ENCODE measurements around the gene AQP12A. TPM values are rescaled to one million over a fixed set of nuclear protein-coding genes. Genes with fewer than 3 reads are reported as not detected.
"Not testable (repeated sequence)": the region's sequence is repeated elsewhere in the genome, so short reads cannot be mapped to it uniquely, and the experiment has no call there.

The AQP12A gene
- polyA plus RNA-seq, 1 donor (not counting 4 experiments of a cell fraction or from before 2014, with no cell fraction given) = not detected

DNA sequence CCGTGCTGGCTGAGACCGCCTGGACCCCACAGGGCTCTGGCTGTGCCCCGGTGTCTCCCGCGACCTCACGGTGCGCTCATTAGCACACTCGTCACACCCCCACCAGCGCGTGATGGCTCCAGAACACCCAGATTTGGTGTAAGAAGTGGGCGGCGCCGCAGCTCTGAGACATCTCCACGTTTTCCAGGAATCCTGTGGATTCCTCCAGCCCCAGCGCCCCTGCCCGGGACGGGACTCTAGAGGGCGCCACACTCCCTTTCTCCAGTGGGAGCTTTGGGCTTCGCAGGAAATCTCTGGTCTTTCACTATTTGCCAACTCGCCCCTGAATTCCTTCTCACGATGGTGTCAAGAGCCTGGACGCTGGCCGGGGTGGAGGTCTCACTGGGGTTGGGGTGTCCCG is 16.3 kb upstream of the AQP12A start:
- not testable (repeated sequence) for FAIRE-seq; H3K4me1 ChIP-seq (ENCODE audit: control insufficient read depth, extremely low read depth, insufficient read depth, low read length)

DNA sequence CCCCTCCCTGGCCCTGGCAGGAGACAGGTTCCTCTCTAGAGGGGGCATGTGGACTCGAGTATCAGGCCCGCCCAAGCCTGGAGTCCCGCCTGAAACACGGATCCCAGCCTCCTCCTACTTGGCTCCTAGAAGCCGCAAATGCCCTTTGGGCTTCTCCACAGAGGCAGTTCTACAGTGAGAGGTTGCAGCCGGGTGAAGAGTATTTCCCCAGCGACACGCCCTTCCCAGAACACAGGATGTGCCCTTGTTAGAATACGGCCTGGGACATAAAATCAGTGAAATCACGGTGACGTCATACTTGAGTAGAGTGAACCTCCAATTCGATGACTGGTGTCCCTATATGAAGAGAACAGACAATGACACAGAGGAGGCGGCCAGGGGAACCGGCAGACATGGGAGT is 13.6 kb upstream of the AQP12A start:
- FAIRE-seq; H2AFZ ChIP-seq (ENCODE audit: control insufficient read depth, low read length); H3K4me1 ChIP-seq (ENCODE audit: control insufficient read depth, extremely low read depth, insufficient read depth, low read length); H3K4me2 ChIP-seq (ENCODE audit: control insufficient read depth, extremely low read depth, insufficient read depth, low read depth, low read length); H3K9me1 ChIP-seq (ENCODE audit: control insufficient read depth, extremely low read depth, insufficient read depth, low read length); H3K27ac ChIP-seq (ENCODE audit: control insufficient read depth, insufficient read depth, low read length); H4K20me1 ChIP-seq (ENCODE audit: control insufficient read depth, extremely low read depth, insufficient read depth, low read length); dilution Hi-C loops (cut with MboI; ENCODE audit: extremely low pct_ligation_motif_present, low sequenced_read_pairs); H3K79me2 ChIP-seq (ENCODE audit: control insufficient read depth, insufficient read depth, low read length); H3K27me3 ChIP-seq (ENCODE audit: control insufficient read depth, extremely low read depth, insufficient read depth, low read length); H3K9me3 ChIP-seq (ENCODE audit: control insufficient read depth, low read depth, low read length); DNase-seq (ENCODE audit: low read depth, low spot score); H3K9ac ChIP-seq (ENCODE audit: control insufficient read depth, extremely low read depth, insufficient read depth, low read length); H3K36me3 ChIP-seq (ENCODE audit: control insufficient read depth in 2 of 2, extremely low read depth in 1 of 2, insufficient read depth in 2 of 2, low read length in 2 of 2); H3K4me3 ChIP-seq (ENCODE audit: control insufficient read depth in 2 of 3, extremely low read depth in 1 of 3, insufficient read depth in 2 of 3, low read depth in 1 of 3, low read length in 3 of 3): not testable (repeated sequence)

More for the DNA sequence above, 16.3 kb upstream of the AQP12A start:
- dilution Hi-C loops (cut with MboI; ENCODE audit: extremely low pct_ligation_motif_present, low sequenced_read_pairs); H3K4me3 ChIP-seq (ENCODE audit: control insufficient read depth in 2 of 3, extremely low read depth in 1 of 3, insufficient read depth in 2 of 3, low read depth in 1 of 3, low read length in 3 of 3); H3K4me2 ChIP-seq (ENCODE audit: control insufficient read depth, extremely low read depth, insufficient read depth, low read depth, low read length); H2AFZ ChIP-seq (ENCODE audit: control insufficient read depth, low read length); H3K27ac ChIP-seq (ENCODE audit: control insufficient read depth, insufficient read depth, low read length); H3K79me2 ChIP-seq (ENCODE audit: control insufficient read depth, insufficient read depth, low read length); H4K20me1 ChIP-seq (ENCODE audit: control insufficient read depth, extremely low read depth, insufficient read depth, low read length); DNase-seq (ENCODE audit: low read depth, low spot score); H3K9me3 ChIP-seq (ENCODE audit: control insufficient read depth, low read depth, low read length); H3K9ac ChIP-seq (ENCODE audit: control insufficient read depth, extremely low read depth, insufficient read depth, low read length); H3K9me1 ChIP-seq (ENCODE audit: control insufficient read depth, extremely low read depth, insufficient read depth, low read length); H3K36me3 ChIP-seq (ENCODE audit: control insufficient read depth in 2 of 2, extremely low read depth in 1 of 2, insufficient read depth in 2 of 2, low read length in 2 of 2): not testable (repeated sequence)
- peaks cover 22% of the 10 kb centered on the region for H3K27me3 ChIP-seq (ENCODE audit: control insufficient read depth, extremely low read depth, insufficient read depth, low read length)

DNA sequence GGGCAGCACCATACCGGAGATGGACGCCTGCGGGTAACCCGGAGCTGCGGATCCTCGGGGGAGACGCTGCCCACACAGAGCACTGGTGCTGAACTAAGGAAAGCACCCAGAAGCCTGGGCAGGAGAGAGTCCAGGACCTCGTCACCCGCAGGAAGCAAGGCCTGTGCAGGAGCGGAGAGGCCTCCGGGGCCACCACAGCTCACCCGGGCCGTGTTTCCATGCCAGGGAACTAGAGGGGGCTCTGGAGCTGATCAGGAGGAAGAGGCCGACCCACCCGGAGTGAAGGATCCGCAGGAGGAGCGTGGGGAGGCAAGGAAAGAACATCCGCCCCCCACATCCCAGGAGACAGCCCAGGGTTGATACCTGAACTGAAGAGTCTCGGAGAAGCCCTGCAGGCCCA is 12.8 kb upstream of the AQP12A start:
- H3K4me3 ChIP-seq (ENCODE audit: control insufficient read depth in 2 of 3, extremely low read depth in 1 of 3, insufficient read depth in 2 of 3, low read depth in 1 of 3, low read length in 3 of 3); H3K9me1 ChIP-seq (ENCODE audit: control insufficient read depth, extremely low read depth, insufficient read depth, low read length); FAIRE-seq; dilution Hi-C loops (cut with MboI; ENCODE audit: extremely low pct_ligation_motif_present, low sequenced_read_pairs); H3K79me2 ChIP-seq (ENCODE audit: control insufficient read depth, insufficient read depth, low read length); H2AFZ ChIP-seq (ENCODE audit: control insufficient read depth, low read length); H3K9me3 ChIP-seq (ENCODE audit: control insufficient read depth, low read depth, low read length); H3K9ac ChIP-seq (ENCODE audit: control insufficient read depth, extremely low read depth, insufficient read depth, low read length); DNase-seq (ENCODE audit: low read depth, low spot score); H3K27ac ChIP-seq (ENCODE audit: control insufficient read depth, insufficient read depth, low read length); H3K36me3 ChIP-seq (ENCODE audit: control insufficient read depth in 2 of 2, extremely low read depth in 1 of 2, insufficient read depth in 2 of 2, low read length in 2 of 2); H4K20me1 ChIP-seq (ENCODE audit: control insufficient read depth, extremely low read depth, insufficient read depth, low read length); H3K27me3 ChIP-seq (ENCODE audit: control insufficient read depth, extremely low read depth, insufficient read depth, low read length); H3K4me2 ChIP-seq (ENCODE audit: control insufficient read depth, extremely low read depth, insufficient read depth, low read depth, low read length); H3K4me1 ChIP-seq (ENCODE audit: control insufficient read depth, extremely low read depth, insufficient read depth, low read length): not testable (repeated sequence)

GRCh38 chr2:240680185-240680584 is 11.5 kb upstream of the AQP12A start:
- H2AFZ ChIP-seq (ENCODE audit: control insufficient read depth, low read length); H3K79me2 ChIP-seq (ENCODE audit: control insufficient read depth, insufficient read depth, low read length); H3K9ac ChIP-seq (ENCODE audit: control insufficient read depth, extremely low read depth, insufficient read depth, low read length); H3K4me1 ChIP-seq (ENCODE audit: control insufficient read depth, extremely low read depth, insufficient read depth, low read length); DNase-seq (ENCODE audit: low read depth, low spot score); FAIRE-seq; H3K9me3 ChIP-seq (ENCODE audit: control insufficient read depth, low read depth, low read length); H3K36me3 ChIP-seq (ENCODE audit: control insufficient read depth in 2 of 2, extremely low read depth in 1 of 2, insufficient read depth in 2 of 2, low read length in 2 of 2); H3K27ac ChIP-seq (ENCODE audit: control insufficient read depth, insufficient read depth, low read length); H3K4me3 ChIP-seq (ENCODE audit: control insufficient read depth in 2 of 3, extremely low read depth in 1 of 3, insufficient read depth in 2 of 3, low read depth in 1 of 3, low read length in 3 of 3); H3K27me3 ChIP-seq (ENCODE audit: control insufficient read depth, extremely low read depth, insufficient read depth, low read length); dilution Hi-C loops (cut with MboI; ENCODE audit: extremely low pct_ligation_motif_present, low sequenced_read_pairs); H4K20me1 ChIP-seq (ENCODE audit: control insufficient read depth, extremely low read depth, insufficient read depth, low read length); H3K4me2 ChIP-seq (ENCODE audit: control insufficient read depth, extremely low read depth, insufficient read depth, low read depth, low read length); H3K9me1 ChIP-seq (ENCODE audit: control insufficient read depth, extremely low read depth, insufficient read depth, low read length): not testable (repeated sequence)

DNA sequence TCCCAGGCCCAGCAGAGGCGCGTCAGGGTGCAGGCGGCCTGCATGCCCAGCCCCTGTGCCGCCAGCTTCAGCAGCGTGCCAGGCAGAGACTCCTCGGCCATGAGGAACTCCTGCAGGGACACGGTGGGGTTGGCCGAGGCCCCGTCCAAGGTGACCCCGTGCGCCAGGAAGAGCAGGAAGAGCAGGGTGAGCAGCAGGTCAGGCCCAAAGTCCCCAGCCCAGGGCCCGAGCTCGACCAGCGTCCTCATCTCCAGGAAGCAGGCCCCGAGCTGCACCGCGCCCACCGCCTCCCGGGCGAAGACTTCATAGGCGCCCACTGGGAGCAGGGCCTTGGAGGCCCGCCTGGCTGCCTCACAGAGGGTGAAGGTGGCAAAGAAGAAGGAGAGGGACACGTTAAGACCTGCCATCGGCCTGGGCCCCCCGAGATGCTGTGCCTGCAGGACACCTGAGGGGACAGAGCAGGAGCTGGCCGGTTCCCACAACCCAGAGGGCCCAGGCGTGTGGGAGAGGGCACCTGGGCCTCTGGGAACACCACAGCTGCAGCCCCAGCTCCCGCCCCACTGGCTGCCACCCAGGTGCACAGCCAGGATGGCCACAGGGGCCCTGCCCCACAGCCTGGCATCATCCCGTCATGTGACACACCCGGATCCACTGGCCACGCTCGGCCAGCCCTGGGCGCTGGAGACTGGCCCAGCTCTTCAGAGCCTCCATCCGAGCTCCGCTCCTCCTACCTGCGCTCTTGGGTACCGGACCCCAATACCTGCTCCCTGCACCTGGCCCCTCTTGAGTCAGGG is 9.0 kb upstream of the AQP12A start, which contains the start of gene AQP12B:
TSS of gene AQP12B (minus strand) at position 455 of the 794 bp plus-strand sequence. CDS start at position 407, 48 bp downstream.
- H4K20me1 ChIP-seq (ENCODE audit: control insufficient read depth, extremely low read depth, insufficient read depth, low read length); DNase-seq (ENCODE audit: low read depth, low spot score); dilution Hi-C loops (cut with MboI; ENCODE audit: extremely low pct_ligation_motif_present, low sequenced_read_pairs); FAIRE-seq; H3K4me2 ChIP-seq (ENCODE audit: control insufficient read depth, extremely low read depth, insufficient read depth, low read depth, low read length); H3K9ac ChIP-seq (ENCODE audit: control insufficient read depth, extremely low read depth, insufficient read depth, low read length); H3K9me3 ChIP-seq (ENCODE audit: control insufficient read depth, low read depth, low read length); H3K4me3 ChIP-seq (ENCODE audit: control insufficient read depth in 2 of 3, extremely low read depth in 1 of 3, insufficient read depth in 2 of 3, low read depth in 1 of 3, low read length in 3 of 3); H3K79me2 ChIP-seq (ENCODE audit: control insufficient read depth, insufficient read depth, low read length); H3K36me3 ChIP-seq (ENCODE audit: control insufficient read depth in 2 of 2, extremely low read depth in 1 of 2, insufficient read depth in 2 of 2, low read length in 2 of 2); H3K27ac ChIP-seq (ENCODE audit: control insufficient read depth, insufficient read depth, low read length); H3K4me1 ChIP-seq (ENCODE audit: control insufficient read depth, extremely low read depth, insufficient read depth, low read length); H2AFZ ChIP-seq (ENCODE audit: control insufficient read depth, low read length); H3K9me1 ChIP-seq (ENCODE audit: control insufficient read depth, extremely low read depth, insufficient read depth, low read length): not testable (repeated sequence)
- H3K27me3 ChIP-seq (ENCODE audit: control insufficient read depth, extremely low read depth, insufficient read depth, low read length) = peaks cover 16% of the 10 kb centered on the region
